ENCODE results near the gene CCDC40. TPM values are rescaled to one million over a fixed set of nuclear protein-coding genes. Genes with fewer than 3 reads are reported as not detected.

CCDC40 gene
- total and polyA plus RNA-seq, 9 of the 15 experiments (the other 6 are each of a cell fraction or from before 2014, with no cell fraction given): 0.07 to 0.33 TPM; not detected in 7

DNA sequence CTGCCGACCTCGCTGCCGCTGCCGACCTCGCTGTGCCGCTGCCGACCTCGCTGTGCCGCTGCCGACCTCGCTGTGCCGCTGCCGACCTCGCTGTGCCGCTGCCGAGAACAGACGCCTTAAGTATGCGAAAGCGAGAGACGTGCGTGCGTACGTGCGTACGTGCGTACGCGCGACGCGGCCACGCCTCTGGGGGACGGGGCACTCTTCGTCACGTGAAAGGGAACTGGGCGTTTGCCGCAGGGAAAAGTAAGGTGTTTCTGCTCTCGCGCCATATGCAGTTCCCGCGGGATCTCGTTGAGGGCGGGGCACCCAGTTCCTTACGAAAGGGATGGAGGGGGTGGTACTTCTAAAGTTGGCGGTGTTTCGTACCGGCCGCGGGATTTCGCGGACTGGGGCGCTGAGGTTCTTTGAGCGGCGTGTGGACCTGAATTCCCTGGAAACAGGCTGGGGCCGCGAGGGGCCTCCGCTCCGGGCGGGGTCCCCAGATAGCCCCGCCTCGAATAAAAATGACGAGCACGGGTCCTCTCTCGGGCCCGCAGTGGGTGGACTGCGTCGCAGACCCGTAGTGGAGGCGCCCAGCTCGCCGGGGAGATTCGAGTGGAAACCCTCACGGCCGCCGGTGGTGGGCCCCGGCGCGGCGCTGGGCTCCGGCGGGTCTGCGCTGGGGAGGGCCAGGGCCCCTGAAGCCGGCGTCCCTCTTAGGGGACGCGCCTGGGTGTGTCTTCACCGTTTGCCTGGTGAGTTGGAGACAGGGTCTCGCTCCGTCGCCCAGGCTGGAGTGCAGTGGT is 110.8 kb downstream of the CCDC40 start, which contains the start of gene EIF4A3 (continued):
- TF ChIP-seq, protein P1, sequence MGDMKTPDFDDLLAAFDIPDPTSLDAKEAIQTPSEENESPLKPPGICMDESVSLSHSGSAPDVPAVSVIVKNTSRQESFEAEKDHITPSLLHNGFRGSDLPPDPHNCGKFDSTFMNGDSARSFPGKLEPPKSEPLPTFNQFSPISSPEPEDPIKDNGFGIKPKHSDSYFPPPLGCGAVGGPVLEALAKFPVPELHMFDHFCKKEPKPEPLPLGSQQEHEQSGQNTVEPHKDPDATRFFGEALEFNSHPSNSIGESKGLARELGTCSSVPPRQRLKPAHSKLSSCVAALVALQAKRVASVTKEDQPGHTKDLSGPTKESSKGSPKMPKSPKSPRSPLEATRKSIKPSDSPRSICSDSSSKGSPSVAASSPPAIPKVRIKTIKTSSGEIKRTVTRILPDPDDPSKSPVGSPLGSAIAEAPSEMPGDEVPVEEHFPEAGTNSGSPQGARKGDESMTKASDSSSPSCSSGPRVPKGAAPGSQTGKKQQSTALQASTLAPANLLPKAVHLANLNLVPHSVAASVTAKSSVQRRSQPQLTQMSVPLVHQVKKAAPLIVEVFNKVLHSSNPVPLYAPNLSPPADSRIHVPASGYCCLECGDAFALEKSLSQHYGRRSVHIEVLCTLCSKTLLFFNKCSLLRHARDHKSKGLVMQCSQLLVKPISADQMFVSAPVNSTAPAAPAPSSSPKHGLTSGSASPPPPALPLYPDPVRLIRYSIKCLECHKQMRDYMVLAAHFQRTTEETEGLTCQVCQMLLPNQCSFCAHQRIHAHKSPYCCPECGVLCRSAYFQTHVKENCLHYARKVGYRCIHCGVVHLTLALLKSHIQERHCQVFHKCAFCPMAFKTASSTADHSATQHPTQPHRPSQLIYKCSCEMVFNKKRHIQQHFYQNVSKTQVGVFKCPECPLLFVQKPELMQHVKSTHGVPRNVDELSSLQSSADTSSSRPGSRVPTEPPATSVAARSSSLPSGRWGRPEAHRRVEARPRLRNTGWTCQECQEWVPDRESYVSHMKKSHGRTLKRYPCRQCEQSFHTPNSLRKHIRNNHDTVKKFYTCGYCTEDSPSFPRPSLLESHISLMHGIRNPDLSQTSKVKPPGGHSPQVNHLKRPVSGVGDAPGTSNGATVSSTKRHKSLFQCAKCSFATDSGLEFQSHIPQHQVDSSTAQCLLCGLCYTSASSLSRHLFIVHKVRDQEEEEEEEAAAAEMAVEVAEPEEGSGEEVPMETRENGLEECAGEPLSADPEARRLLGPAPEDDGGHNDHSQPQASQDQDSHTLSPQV (IDR thresholded peaks at IDR 0.05): no peak
- TF ChIP-seq TCF7 (IDR thresholded peaks at IDR 0.05; ENCODE audit: borderline replicate concordance) (peak; percentile 3; the same call in 1 of the 2 replicates), ZBTB1 (CRISPR knock-in tag; IDR thresholded peaks at IDR 0.05; ENCODE audit: borderline replicate concordance, low read depth) (0 out of 2 replicates have a peak, but pooled peaks have one; percentile 35), RBM22 (IDR thresholded peaks at IDR 0.05; ENCODE audit: low read depth, low read length, poor library complexity, severe bottlenecking) (no peak), ETV6 (IDR thresholded peaks at IDR 0.05; ENCODE audit: borderline replicate concordance in 1 of 2, low read depth in 2 of 2, low read length in 1 of 2) (no peak), ETV6 (CRISPR knock-in tag; IDR thresholded peaks at IDR 0.05; ENCODE audit: borderline replicate concordance) (no peak), ZBTB17 (CRISPR knock-in tag; IDR thresholded peaks at IDR 0.05) (no peak), MYNN (IDR thresholded peaks at IDR 0.05) (no peak), MYNN (CRISPR knock-in tag; IDR thresholded peaks at IDR 0.05) (no peak), ETV5 (CRISPR knock-in tag; IDR thresholded peaks at IDR 0.05; ENCODE audit: low read depth) (peak; percentile 17; the same call in 1 of the 2 replicates), ZNF436 (CRISPR knock-in tag; IDR thresholded peaks at IDR 0.05) (no peak), PRPF4 (IDR thresholded peaks at IDR 0.05; ENCODE audit: insufficient read depth, low read depth, low read length, poor library complexity, severe bottlenecking) (peak; percentile 55), HNRNPK (IDR thresholded peaks at IDR 0.05; ENCODE audit: low read depth, low read length, poor library complexity, severe bottlenecking) (no peak), ZNF140 (CRISPR knock-in tag; IDR thresholded peaks at IDR 0.05) (no peak), FOXJ2 (tag; IDR thresholded peaks at IDR 0.05) (no peak), PHB (CRISPR knock-in tag; IDR thresholded peaks at IDR 0.05) (0 out of 2 replicates have a peak, but pooled peaks have one; percentile 34), KHSRP (IDR thresholded peaks at IDR 0.05) (no peak), ZNF12 (CRISPR knock-in tag; IDR thresholded peaks at IDR 0.05) (no peak), ZKSCAN3 (CRISPR knock-in tag; IDR thresholded peaks at IDR 0.05) (no peak), ZNF696 (CRISPR knock-in tag; conservative IDR thresholded peaks at IDR 0.05) (no peak), ZNF699 (CRISPR knock-in tag; IDR thresholded peaks at IDR 0.05; ENCODE audit: insufficient replicate concordance) (no peak), MXI1 (IDR thresholded peaks at IDR 0.05; ENCODE audit: low read depth, low read length) (no peak)
- TF ChIP-seq, protein P2, sequence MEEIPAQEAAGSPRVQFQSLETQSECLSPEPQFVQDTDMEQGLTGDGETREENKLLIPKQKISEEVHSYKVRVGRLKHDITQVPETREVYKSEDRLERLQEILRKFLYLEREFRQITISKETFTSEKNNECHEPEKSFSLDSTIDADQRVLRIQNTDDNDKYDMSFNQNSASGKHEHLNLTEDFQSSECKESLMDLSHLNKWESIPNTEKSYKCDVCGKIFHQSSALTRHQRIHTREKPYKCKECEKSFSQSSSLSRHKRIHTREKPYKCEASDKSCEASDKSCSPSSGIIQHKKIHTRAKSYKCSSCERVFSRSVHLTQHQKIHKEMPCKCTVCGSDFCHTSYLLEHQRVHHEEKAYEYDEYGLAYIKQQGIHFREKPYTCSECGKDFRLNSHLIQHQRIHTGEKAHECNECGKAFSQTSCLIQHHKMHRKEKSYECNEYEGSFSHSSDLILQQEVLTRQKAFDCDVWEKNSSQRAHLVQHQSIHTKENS (CRISPR knock-in tag; IDR thresholded peaks at IDR 0.05): no peak
- TF ChIP-seq, protein P3, sequence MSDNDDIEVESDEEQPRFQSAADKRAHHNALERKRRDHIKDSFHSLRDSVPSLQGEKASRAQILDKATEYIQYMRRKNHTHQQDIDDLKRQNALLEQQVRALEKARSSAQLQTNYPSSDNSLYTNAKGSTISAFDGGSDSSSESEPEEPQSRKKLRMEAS (CRISPR knock-in tag; IDR thresholded peaks at IDR 0.05): peak; percentile 87

Measured in K562 (cell line).